ENCODE results near the gene IP6K1.
A peak's percentile ranks its signal among the peaks of the same experiment; 100 is the strongest.
"Not testable (repeated sequence)": the region's sequence is repeated elsewhere in the genome, so short reads cannot be mapped to it uniquely, and the experiment has no call there.

Gene IP6K1

GRCh38 chr3:49772703-49773102, 13.6 kb downstream of the IP6K1 start:
- DNase-seq (ENCODE audit: low read depth): no peak
- H3K4me3 ChIP-seq (ENCODE audit: low read depth, low read length): no peak overlapping the region

- H3K4me3 ChIP-seq (ENCODE audit: low read depth, low read length): no peak overlapping the region
- DNase-seq (ENCODE audit: low read depth): no peak
These were observed 14.9 kb downstream of the IP6K1 start for GRCh38 chr3:49771340-49771938.

GRCh38 chr3:49769926-49770325, 16.4 kb downstream of the IP6K1 start:
- no peak overlapping the region for H3K4me3 ChIP-seq (ENCODE audit: low read depth, low read length)
- DNase-seq (ENCODE audit: low read depth): no peak

- DNase-seq (ENCODE audit: low read depth): no peak
- H3K4me3 ChIP-seq (ENCODE audit: low read depth, low read length): no peak overlapping the region
These were observed 16.9 kb downstream of the IP6K1 start for GRCh38 chr3:49769286-49769915.

GRCh38 chr3:49763981-49764380, 22.4 kb downstream of the IP6K1 start:
- no peak for DNase-seq (ENCODE audit: low read depth)
- H3K4me3 ChIP-seq (ENCODE audit: low read depth, low read length): no peak overlapping the region

GRCh38 chr3:49761661-49762060, 24.7 kb downstream of the IP6K1 start:
- no peak for DNase-seq (ENCODE audit: low read depth)
- no peak overlapping the region for H3K4me3 ChIP-seq (ENCODE audit: low read depth, low read length)

GRCh38 chr3:49759226-49759625, 27.1 kb downstream of the IP6K1 start:
- H3K4me3 ChIP-seq (ENCODE audit: low read depth, low read length): no peak overlapping the region
- no peak for DNase-seq (ENCODE audit: low read depth)

GRCh38 chr3:49757197-49757596, 29.1 kb downstream of the IP6K1 start:
- H3K4me3 ChIP-seq (ENCODE audit: low read depth, low read length): no peak overlapping the region
- no peak for DNase-seq (ENCODE audit: low read depth)

GRCh38 chr3:49756036-49756435, 30.3 kb downstream of the IP6K1 start:
- DNase-seq (ENCODE audit: low read depth): no peak
- no peak overlapping the region for H3K4me3 ChIP-seq (ENCODE audit: low read depth, low read length)

- H3K4me3 ChIP-seq (ENCODE audit: low read depth, low read length): no peak overlapping the region
- DNase-seq (ENCODE audit: low read depth): no peak
These were observed 31.8 kb downstream of the IP6K1 start for GRCh38 chr3:49754536-49754935.

GRCh38 chr3:49751501-49751900, 34.8 kb downstream of the IP6K1 start:
- H3K4me3 ChIP-seq (ENCODE audit: low read depth, low read length): no peak overlapping the region
- no peak for DNase-seq (ENCODE audit: low read depth)

GRCh38 chr3:49750056-49750455, 36.3 kb downstream of the IP6K1 start:
- H3K4me3 ChIP-seq (ENCODE audit: low read depth, low read length): no peak overlapping the region
- no peak for DNase-seq (ENCODE audit: low read depth)

- not testable (repeated sequence) for DNase-seq (ENCODE audit: low read depth); H3K4me3 ChIP-seq (ENCODE audit: low read depth, low read length)
These were observed 37.5 kb downstream of the IP6K1 start for GRCh38 chr3:49748874-49749273.

GRCh38 chr3:49747792-49748480, 38.4 kb downstream of the IP6K1 start:
- H3K4me3 ChIP-seq (ENCODE audit: low read depth, low read length): no peak overlapping the region
- peak; percentile 48 for DNase-seq (ENCODE audit: low read depth)

GRCh38 chr3:49745986-49746385, 40.4 kb downstream of the IP6K1 start:
- no peak for DNase-seq (ENCODE audit: low read depth)
- no peak overlapping the region for H3K4me3 ChIP-seq (ENCODE audit: low read depth, low read length)

- no peak for DNase-seq (ENCODE audit: low read depth)
- H3K4me3 ChIP-seq (ENCODE audit: low read depth, low read length): no peak overlapping the region
These were observed 45.9 kb downstream of the IP6K1 start for GRCh38 chr3:49740427-49740826.

GRCh38 chr3:49738067-49738713, 48.2 kb downstream of the IP6K1 start:
- no peak for DNase-seq (ENCODE audit: low read depth)
- H3K4me3 ChIP-seq (ENCODE audit: low read depth, low read length): no peak overlapping the region

GRCh38 chr3:49734752-49735151, 51.6 kb downstream of the IP6K1 start:
- H3K4me3 ChIP-seq (ENCODE audit: low read depth, low read length): no peak overlapping the region
- DNase-seq (ENCODE audit: low read depth): no peak

- DNase-seq (ENCODE audit: low read depth): no peak
These were observed 52.8 kb downstream of the IP6K1 start for GRCh38 chr3:49733551-49733950.

GRCh38 chr3:49732597-49732996, 53.7 kb downstream of the IP6K1 start:
- no peak for DNase-seq (ENCODE audit: low read depth)
- H3K4me3 ChIP-seq (ENCODE audit: low read depth, low read length): no peak overlapping the region

More at GRCh38 chr3:49733551-49733950, 52.8 kb downstream of the IP6K1 start:
- H3K4me3 ChIP-seq (ENCODE audit: low read depth, low read length): no peak overlapping the region
